Astrocyte of the spinal cord (primary cell): Measurements from ENCODE around the gene CFAP90.

Experiments used
- DNase-seq: peaks from one replicate; pipeline ENCODE4 v3.0.0; 2011; ENCODE audit warnings: low read depth, low spot score
- H3K4me3 ChIP-seq: 2 replicates; pipeline ENCODE4 v1.5.1; 2011; ENCODE audit warnings: low read depth, mild to moderate bottlenecking, low read length, moderate library complexity
- CTCF ChIP-seq: IDR thresholded peaks from 2 replicates; pipeline ENCODE4 v1.5.1; 2012; ENCODE audit warnings: low read depth, mild to moderate bottlenecking, low read length, inconsistent platforms
- in situ Hi-C: cut with HindIII; loops from 2 replicates; pipeline ENCODE4 v1.10.0; 2017; ENCODE audit warnings: low sequenced_read_pairs

Gene CFAP90

GRCh38 chr5:7876867-7877266, 25.9 kb upstream of the CFAP90 start:
- no peak for TF ChIP-seq CTCF
- in situ Hi-C loops = no loop called here
- peak; percentile 51 for DNase-seq
- H3K4me3 ChIP-seq = no peak overlapping the region

- TF ChIP-seq CTCF = no peak
- in situ Hi-C loops = no loop called here
- H3K4me3 ChIP-seq = no peak overlapping the region
- no peak for DNase-seq
Measured at GRCh38 chr5:7875151-7875550, 24.2 kb upstream of the CFAP90 start.

- no peak for DNase-seq
- in situ Hi-C loops = no loop called here
- no peak overlapping the region for H3K4me3 ChIP-seq
- TF ChIP-seq CTCF = no peak
Measured at GRCh38 chr5:7874639-7875038, 23.7 kb upstream of the CFAP90 start.

- in situ Hi-C loops = no loop called here
- TF ChIP-seq CTCF = no peak
- no peak overlapping the region for H3K4me3 ChIP-seq
- DNase-seq = no peak
Measured at GRCh38 chr5:7873216-7873615, 22.3 kb upstream of the CFAP90 start.

GRCh38 chr5:7872517-7873130, 21.7 kb upstream of the CFAP90 start:
- in situ Hi-C loops = no loop called here
- H3K4me3 ChIP-seq = no peak overlapping the region
- TF ChIP-seq CTCF = no peak

GRCh38 chr5:7871653-7872052, 20.7 kb upstream of the CFAP90 start:
- in situ Hi-C loops = no loop called here
- no peak overlapping the region for H3K4me3 ChIP-seq
- DNase-seq = no peak
- TF ChIP-seq CTCF = no peak

More at GRCh38 chr5:7872517-7873130, 21.7 kb upstream of the CFAP90 start:
- DNase-seq = no peak
